Fibroblast of villous mesenchyme (primary cell): ENCODE data around the gene LRRTM2. TPM values are rescaled to one million over a fixed set of nuclear protein-coding genes. Genes with fewer than 3 reads are reported as not detected.
A peak's percentile ranks its signal among the peaks of the same experiment; 100 is the strongest.

ENCODE experiments used
- DNase-seq: peaks from one replicate; pipeline ENCODE4 v3.0.0-alpha.2; 2010; ENCODE audit warnings: low read depth
- H3K4me3 ChIP-seq: 2 replicates; pipeline ENCODE4 v1.5.1; 2011; ENCODE audit warnings: low read depth, mild to moderate bottlenecking, low read length
- total RNA-seq: library from RNA; depleted of rRNA; stranded (reverse); fragments of >200 nt; gene quantifications from 2 replicates; pipeline ENCODE4 v1.2.3, GENCODE V29; 2012
- TF ChIP-seq, protein P1 (sequence below): IDR thresholded peaks from 2 replicates; pipeline ENCODE4 v1.5.1; 2012; ENCODE audit warnings: low read depth, mild to moderate bottlenecking, low read length; ENCODE audit not compliant: insufficient read depth

LRRTM2 gene
- total RNA-seq, 1 donor: under 0.01 TPM

DNA sequence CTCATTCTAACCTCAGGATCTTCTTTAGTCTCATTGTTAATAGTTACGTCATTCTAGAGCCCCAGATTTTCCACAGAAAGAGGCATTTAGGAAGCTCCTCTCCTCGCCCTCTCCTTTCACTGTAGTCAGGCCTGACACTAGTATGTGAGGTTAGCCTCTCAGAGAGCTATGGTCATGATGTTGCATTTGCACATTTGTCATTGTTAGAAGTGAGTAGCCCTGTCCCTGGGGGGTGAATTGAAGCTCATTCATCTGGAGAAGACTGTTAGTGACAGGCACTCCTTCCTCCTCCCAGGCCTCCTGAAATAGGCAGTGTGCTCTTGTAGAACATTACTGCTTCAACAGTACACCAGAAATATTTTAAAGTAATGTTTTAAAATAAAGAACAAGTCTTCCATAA is 26.6 kb upstream of the LRRTM2 start:
- no peak for DNase-seq
- TF ChIP-seq, protein P1, sequence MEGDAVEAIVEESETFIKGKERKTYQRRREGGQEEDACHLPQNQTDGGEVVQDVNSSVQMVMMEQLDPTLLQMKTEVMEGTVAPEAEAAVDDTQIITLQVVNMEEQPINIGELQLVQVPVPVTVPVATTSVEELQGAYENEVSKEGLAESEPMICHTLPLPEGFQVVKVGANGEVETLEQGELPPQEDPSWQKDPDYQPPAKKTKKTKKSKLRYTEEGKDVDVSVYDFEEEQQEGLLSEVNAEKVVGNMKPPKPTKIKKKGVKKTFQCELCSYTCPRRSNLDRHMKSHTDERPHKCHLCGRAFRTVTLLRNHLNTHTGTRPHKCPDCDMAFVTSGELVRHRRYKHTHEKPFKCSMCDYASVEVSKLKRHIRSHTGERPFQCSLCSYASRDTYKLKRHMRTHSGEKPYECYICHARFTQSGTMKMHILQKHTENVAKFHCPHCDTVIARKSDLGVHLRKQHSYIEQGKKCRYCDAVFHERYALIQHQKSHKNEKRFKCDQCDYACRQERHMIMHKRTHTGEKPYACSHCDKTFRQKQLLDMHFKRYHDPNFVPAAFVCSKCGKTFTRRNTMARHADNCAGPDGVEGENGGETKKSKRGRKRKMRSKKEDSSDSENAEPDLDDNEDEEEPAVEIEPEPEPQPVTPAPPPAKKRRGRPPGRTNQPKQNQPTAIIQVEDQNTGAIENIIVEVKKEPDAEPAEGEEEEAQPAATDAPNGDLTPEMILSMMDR: no peak
- H3K4me3 ChIP-seq: no peak overlapping the region

DNA sequence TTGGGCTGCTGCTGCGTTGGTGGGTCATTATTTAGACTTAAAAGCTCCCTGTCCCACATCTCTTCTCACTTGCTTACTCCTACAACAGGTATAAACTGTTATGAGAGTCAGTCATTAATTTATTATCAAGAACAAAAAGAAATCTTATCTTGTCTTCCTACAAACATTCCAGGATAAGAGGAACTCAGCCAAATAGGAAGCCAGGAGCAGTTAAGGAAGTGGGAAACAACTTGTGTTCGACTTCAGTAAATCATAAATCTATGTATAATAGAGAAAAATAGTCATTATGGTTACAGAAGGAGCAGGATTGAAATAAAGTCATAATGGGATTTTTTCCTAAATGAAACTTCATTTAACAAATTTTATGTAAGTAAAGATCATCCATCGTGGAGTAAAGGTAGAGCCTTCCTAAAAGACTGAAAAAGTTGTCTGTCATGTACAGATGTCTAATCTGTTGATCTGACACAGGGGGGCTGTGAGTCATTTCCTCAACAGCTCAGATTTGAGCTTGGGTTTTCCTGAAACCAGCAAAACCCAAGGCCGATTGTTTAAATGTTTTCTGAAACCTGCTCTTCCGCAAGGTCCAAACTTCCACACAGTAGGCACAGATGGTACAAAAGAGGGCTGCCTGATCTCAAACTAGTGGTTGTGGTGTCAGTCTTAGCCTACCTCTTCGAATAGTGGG is 25.3 kb upstream of the LRRTM2 start:
- TF ChIP-seq, protein P1: no peak
- DNase-seq: peak; percentile 69
- H3K4me3 ChIP-seq: no peak overlapping the region

DNA sequence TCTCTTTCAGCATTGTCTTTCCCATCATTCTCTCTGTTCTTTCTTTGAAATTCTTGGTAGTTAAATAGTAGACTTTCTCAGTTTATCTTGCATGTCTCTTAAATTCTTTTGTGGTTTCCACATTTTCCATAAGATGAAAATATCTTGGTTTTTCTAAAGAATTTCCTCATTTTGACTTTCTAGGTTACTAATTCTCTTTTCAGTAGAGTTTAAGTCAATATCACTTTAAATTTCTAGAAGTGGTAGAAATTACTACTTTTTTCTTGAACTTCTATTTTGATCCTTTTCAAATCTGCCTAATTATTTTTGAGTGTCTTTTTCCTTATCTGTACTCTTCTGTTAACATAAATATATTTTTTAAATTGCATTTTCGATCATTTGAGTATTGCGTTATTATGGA is 23.6 kb upstream of the LRRTM2 start:
- no peak for DNase-seq
- TF ChIP-seq, protein P1: no peak
- no peak overlapping the region for H3K4me3 ChIP-seq

DNA sequence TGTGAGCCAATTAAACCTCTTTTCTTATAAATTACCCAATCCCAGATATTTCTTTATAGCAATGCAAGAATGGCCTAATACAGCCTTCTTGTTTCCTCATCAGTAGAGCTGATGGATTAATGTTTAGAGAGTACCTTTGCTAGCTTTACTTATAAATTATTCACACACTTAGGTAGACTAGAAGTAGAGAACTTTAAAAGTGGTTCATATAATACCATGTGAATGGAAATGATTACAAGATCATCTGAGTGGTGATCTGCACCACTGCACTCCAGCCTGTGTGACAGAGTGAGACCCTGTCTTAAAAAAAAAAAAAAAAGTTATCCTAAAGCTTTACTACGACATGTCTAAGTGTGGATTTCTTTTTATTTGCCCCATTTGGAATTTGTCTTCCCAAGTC is 23.2 kb upstream of the LRRTM2 start:
- TF ChIP-seq, protein P1: no peak
- H3K4me3 ChIP-seq: no peak overlapping the region
- DNase-seq: no peak

DNA sequence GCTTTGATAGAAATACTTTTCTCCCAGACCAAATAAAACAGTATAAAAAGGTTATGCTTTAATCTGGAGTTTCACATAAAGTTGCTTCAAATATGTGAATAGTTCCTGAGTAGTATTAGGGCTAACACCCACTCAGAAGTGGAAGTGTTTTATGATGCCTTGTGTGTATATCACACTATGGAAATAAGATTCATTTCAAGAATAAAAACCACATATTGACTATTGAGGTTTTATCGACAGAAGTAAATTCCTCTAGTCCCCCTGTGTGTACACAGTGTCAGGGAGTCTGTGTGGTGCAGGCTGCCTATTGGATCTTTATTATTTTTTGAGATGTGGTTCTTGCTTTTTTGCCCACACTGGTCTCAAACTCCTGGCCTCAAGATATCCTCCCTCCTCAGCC is 20.8 kb upstream of the LRRTM2 start:
- no peak for DNase-seq
- no peak overlapping the region for H3K4me3 ChIP-seq
- TF ChIP-seq, protein P1: no peak

DNA sequence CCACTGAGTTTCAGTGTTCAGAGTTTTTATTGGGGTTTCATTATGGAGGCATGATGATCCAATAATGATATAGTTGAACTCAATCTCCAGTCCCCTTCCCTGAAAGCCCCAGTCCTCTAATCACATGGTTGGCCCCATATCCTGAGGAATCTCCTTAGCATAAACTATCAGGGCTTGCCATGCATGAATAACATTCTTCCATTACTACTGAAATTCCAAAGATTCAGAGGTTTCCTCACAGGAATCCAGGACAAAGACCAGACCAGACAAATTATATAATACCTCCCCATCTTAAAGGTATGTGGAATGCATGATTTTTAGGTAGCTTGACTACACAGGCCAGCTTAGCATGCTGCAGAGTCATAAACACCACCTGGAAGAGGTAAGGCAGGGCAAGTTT is 15.5 kb upstream of the LRRTM2 start:
- peak; percentile 36 for DNase-seq
- no peak overlapping the region for H3K4me3 ChIP-seq
- TF ChIP-seq, protein P1: no peak

DNA sequence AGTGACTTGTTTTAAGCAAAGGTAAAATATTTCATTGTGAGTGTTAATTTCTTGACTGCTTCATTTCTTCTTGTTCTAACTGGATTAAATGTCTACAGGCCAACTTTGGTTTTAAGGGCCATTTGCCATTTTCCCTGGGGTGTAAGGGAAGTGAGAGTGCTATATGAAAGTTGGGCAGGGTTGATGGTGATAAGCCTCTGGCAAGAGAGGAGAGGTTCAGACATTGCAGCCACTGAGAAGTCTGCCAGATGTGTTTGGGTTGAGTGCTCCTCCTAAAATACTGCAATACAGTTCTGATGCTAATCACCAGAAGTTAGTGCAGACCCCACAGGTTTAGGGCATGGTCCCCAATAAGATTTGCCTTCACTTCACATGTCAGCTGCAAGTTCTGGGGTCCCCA is 14.9 kb upstream of the LRRTM2 start:
- TF ChIP-seq, protein P1: no peak
- DNase-seq: no peak
- H3K4me3 ChIP-seq: no peak overlapping the region
